EH (cell line): ENCODE data around the gene ABCD1.

Source experiments
- DNase-seq: peaks from one replicate; pipeline ENCODE4 v3.0.0-alpha.2; 2015; ENCODE audit warnings: low read depth

The ABCD1 gene

GRCh38 chrX:153762626-153763173 is 38.0 kb downstream of the ABCD1 start:
- no peak for DNase-seq

- DNase-seq: no peak
Measured at GRCh38 chrX:153763298-153763932, 38.8 kb downstream of the ABCD1 start.

GRCh38 chrX:153763989-153764755 is 39.5 kb downstream of the ABCD1 start, which contains the start of gene PLXNB3:
Gene PLXNB3, plus strand, starts transcription at chrX:153764249. Its CDS starts 1,287 bp downstream, at chrX:153765536.
- peak; percentile 79 for DNase-seq

DNA sequence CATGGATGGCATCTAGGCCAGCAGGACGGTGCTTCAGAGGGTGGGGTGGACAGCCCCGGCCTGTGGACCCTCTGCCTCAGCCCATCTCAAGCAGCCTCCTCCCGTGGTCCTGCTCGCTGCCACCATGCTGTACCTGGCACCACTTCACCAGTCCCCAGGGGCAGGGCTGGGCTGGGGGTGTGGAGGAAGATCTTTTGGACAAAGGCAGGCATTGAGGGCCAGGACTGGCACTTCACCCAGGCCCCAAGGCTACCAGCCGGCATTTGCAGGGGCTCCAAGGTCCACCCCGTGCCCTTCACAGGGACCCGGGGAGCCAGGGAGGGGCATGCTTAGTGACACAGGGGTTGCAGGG is 40.1 kb downstream of the ABCD1 start:
- DNase-seq: no peak

- DNase-seq: peak; percentile 25
Measured at GRCh38 chrX:153765138-153766079, 40.8 kb downstream of the ABCD1 start.

DNA sequence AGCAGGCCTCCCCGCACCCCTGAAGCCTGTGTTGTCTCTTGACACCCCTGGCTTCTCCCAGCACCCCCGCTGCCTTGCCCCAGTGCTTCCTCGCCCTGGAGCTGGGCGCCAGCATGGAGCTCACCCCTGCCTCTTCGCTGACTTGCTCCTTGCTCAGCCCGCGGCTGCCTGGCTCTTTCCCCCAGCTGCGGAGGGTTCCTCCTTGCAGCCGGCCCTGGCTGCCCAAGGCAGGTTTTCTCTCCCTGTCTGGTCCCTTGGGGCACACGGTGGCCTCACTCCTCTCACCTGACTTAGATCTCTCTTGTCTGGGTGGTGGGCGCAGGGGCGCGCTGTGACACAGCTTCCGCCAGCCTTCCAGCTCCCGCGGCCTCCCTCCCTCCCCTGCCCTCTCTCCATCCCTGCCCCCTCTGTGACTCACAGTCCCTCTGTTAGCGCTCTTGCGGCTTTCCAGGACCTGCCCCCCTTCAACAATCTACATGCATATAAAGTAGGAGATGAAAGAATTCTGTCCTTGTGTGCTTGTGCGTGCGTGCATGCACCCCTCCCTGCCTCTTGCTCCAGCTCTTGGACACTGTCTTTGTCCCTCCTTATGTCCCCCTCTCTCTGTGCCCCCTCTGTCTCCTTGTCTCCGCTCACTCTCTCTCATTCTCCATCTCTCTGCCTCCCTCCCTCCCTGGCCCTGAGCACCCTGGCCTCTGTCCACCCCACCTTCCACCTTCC is 41.6 kb downstream of the ABCD1 start:
- peak; percentile 82 for DNase-seq

DNA sequence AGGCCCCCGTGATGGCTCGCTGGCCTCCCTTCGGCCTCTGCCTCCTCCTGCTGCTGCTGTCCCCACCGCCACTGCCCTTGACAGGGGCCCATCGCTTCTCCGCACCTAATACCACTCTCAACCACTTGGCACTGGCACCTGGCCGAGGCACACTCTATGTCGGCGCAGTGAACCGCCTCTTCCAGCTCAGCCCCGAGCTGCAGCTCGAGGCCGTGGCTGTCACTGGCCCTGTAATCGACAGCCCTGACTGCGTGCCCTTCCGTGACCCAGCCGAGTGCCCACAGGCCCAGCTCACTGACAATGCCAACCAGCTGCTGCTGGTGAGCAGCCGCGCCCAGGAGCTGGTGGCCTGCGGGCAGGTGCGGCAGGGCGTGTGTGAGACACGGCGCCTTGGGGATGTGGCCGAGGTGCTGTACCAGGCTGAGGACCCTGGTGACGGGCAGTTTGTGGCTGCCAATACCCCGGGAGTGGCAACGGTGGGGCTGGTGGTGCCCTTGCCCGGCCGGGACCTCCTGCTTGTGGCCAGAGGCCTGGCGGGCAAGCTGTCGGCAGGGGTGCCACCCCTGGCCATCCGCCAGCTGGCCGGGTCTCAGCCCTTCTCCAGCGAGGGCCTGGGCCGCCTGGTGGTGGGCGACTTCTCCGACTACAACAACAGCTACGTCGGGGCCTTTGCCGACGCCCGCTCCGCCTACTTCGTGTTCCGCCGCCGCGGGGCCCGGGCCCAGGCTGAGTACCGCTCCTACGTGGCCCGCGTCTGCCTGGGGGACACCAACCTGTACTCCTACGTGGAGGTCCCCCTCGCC is 42.4 kb downstream of the ABCD1 start:
- no peak for DNase-seq

DNA sequence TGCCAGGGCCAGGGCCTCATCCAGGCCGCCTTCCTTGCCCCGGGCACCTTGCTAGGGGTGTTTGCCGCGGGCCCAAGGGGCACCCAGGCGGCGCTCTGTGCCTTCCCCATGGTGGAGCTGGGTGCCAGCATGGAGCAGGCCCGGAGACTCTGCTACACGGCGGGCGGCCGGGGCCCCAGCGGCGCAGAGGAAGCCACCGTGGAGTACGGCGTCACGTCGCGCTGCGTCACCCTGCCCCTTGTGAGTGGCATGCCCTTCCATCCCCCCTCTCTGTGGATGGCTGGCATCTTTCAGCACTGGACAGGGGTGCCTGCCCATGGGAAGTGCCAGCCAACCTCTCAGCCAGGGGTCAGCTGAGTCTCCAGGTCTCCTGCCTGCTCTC is 43.0 kb downstream of the ABCD1 start:
- no peak for DNase-seq

DNA sequence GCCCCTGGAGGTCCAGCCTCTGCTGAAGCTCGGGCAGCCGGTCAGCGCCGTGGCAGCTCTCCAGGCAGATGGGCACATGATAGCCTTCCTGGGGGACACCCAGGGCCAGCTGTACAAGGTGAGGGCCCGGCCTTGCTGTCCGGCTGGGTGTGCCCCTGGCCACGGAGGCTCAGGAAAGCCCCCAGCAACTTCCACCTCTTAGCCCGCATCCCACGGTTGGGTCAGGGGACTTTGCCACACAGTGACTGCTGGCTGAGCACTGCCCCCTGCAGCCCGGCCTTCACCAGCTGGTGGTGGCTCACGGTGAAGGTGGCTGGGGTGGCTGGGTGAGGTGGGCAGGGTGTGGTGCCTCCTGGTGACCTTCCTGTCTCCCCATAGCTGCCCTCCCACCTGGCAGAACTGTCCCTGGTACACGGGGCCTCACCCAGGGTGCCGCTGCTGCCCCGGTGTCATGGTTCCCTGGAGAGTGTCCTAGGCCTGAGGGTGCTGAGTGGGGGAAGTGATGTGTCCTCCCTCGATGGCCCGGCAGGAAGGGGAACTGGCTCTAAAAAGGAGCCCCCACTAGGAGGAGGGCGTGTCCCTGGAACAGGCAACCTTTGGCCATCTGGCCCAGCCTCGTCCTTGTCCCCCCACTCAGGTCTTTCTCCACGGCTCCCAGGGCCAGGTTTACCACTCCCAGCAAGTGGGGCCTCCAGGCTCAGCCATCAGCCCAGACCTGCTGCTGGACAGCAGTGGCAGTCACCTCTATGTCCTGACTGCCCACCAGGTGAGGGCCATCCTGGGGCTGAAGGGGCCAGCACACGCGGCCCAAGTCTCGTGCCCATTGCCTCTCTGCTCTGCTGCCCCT is 43.9 kb downstream of the ABCD1 start:
- DNase-seq: no peak

GRCh38 chrX:153769158-153769864 is 44.7 kb downstream of the ABCD1 start:
- no peak for DNase-seq

- DNase-seq: no peak
Measured at GRCh38 chrX:153769865-153770600, 45.4 kb downstream of the ABCD1 start.

GRCh38 chrX:153770601-153771414 is 46.2 kb downstream of the ABCD1 start:
- DNase-seq: no peak

DNA sequence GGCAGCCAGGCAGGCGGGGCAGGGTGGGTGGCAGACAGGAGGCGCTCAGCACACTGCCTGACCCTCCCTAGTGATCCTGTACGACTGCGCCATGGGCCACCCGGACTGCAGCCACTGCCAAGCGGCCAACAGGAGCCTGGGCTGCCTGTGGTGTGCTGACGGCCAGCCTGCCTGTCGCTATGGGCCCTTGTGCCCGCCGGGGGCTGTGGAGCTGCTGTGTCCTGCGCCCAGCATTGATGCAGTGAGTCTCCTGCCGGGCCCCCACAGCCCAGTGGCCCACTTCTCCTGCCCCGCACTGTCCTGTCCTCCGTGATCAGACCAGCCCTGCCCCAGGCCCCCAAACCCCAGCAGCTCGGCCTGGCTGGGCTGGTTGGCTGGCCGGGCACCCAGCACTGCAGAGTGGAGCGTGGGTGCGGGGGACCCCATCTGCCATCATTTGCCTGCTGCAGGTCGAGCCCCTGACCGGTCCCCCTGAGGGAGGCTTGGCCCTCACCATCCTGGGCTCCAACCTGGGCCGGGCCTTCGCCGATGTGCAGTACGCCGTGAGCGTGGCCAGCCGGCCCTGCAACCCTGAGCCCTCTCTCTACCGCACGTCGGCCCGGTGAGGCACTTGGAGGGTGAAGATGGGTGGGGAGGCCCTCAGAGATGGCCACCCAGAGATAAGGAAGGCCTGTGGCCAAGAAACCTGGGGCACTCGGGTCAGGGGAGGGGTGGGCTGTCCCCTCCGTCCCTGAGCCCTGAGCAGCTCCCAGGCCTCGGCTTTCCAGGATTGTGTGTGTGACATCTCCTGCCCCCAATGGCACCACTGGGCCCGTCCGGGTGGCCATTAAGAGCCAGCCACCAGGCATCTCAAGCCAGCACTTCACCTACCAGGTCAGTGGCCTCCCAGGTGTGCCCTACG is 47.0 kb downstream of the ABCD1 start:
- DNase-seq: no peak

- DNase-seq: no peak
Measured at GRCh38 chrX:153772316-153773217, 47.9 kb downstream of the ABCD1 start.

DNA sequence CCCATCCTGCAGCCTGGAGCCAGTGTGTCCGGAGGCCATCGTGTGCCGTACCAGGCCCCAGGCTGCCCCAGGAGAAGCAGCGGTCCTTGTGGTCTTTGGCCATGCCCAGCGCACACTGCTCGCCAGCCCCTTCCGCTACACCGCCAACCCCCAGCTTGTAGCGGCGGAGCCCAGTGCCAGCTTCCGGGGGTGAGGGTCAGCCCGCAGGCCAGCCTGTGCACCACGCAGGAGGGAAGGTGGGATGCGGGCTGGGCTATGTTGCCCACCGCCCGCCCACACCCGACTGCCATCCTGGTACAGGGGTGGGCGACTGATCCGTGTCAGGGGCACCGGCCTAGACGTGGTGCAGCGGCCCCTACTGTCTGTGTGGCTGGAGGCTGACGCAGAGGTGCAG is 48.6 kb downstream of the ABCD1 start:
- DNase-seq: no peak
